CD4-positive, alpha-beta T cell treated with Interferon gamma for 1 hour (primary cell): ENCODE results near the gene AGBL2.
"Not testable (repeated sequence)": the region's sequence is repeated elsewhere in the genome, so short reads cannot be mapped to it uniquely, and the experiment has no call there.

ENCODE experiments used
- DNase-seq: peaks from one replicate; pipeline ENCODE4 v3.0.0-alpha.2; 2020

AGBL2 gene, protein sequence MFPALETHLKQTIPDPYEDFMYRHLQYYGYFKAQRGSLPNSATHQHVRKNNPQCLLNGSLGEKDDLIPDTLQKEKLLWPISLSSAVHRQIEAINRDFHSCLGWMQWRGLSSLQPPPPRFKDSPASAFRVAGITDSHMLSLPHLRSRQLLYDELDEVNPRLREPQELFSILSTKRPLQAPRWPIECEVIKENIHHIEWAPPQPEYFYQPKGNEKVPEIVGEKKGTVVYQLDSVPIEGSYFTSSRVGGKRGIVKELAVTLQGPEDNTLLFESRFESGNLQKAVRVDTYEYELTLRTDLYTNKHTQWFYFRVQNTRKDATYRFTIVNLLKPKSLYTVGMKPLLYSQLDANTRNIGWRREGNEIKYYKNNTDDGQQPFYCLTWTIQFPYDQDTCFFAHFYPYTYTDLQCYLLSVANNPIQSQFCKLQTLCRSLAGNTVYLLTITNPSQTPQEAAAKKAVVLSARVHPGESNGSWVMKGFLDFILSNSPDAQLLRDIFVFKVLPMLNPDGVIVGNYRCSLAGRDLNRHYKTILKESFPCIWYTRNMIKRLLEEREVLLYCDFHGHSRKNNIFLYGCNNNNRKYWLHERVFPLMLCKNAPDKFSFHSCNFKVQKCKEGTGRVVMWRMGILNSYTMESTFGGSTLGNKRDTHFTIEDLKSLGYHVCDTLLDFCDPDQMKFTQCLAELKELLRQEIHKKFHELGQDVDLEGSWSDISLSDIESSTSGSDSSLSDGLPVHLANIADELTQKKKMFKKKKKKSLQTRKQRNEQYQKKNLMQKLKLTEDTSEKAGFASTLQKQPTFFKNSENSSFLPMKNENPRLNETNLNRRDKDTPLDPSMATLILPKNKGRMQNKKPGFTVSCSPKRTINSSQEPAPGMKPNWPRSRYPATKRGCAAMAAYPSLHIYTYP

DNA sequence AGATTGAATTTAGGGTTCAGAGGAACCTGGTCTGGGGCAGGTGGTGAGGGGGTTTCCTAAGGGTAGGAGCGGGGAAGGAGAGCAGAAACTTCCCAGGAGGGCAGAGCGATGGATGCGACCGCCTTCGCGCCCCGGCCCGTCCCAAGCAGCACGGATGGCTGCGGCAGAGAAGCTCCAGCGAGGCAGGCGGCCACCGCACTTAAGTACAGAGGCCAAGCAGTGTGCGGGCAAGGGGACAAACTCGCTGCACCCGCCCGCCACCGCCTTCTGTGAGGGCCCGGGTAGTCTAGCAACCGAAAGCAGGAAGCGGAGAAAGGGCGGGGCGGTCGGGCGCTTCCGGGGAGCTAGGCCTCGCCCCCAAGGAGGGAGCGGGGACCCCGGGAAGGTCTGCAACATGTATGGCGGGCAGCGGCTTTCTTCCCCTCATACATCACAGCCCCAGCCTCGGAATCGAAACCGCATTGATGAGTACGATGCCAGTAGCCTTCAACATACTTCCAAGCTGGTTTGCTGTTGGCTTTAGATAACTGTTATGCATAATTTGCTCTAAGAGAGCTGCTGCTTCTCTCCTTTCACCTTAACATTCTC is at the start of gene AGBL2:
TSS of gene AGBL2 (minus strand) at position 288 of the 588 bp plus-strand sequence. CDS start 719 bp downstream, outside the sequence.
- DNase-seq: peak; percentile 78

DNA sequence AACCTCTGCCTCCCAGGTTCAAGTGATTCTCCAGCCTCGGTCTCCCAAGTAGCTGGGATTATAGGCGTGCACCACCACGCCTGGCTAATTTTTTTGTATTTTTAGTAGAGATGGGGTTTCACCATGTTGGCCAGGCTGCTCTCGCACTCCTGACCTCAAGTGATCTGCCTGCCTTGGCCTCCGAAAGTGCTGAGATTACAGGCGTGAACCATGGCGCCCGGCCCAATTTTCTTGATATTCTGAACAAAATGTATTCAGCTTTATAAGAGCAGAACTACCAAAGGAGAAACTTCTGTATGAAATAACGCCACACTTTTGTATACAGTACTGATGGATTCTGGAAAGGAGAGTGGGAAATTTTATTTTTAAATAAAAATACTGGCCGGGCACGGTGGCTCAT is 44.1 kb upstream of the AGBL2 start:
- DNase-seq: not testable (repeated sequence)

DNA sequence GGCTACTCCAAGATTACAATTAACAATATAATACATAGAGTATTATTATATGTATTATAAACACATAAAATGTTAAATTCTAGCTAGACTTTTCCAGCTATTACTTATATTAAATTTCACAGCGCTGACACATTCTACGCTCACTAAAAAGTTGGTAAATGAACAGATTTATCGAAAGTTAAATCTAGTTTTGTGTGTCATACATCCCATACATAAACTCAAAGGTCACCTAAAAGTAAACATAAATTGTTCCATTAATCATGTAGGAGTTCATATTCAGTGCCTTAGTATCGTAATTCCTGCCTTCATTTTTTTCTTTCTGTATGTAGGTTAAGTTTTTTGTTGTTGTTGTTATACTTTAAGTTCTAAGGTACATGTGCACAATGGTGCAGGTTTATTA is 41.0 kb upstream of the AGBL2 start:
- no peak for DNase-seq

DNA sequence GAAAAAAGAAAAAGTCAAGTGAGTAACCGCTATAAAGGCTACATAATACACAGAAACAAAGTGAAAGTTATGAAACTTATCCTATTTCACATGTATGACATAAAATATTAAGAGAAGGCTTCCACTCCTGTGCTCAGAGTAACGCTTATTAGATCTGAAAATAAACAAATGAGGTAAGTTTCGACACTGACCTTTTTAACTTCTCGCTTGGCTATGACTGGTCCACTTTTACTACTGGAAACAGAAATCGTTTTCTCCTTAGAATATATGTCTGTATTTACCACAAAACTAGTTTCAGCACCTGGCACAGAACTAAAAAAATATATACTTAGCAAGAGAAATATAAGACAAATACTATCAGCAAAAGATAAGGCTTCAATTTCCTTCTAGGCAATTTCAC is 35.6 kb upstream of the AGBL2 start:
- no peak for DNase-seq

DNA sequence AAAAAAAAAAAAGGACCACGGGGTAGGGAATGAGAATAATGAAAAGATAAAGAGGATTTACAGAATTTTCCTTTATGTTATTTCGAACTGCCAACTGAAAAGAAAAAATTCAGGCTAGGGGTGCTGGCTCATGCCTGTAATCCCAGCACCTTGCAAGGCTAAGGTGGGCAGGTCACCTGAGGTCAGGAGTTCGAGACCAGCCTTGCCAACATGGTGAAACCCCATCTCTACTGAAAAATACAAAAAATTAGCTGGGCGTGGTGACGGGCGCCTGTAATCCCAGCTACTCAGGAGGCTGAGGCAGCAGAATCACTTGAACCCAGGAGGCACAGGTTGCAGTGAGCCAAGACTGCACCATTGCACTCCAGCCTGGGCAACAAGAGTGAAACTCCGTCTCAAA is 27.3 kb upstream of the AGBL2 start:
- not testable (repeated sequence) for DNase-seq

DNA sequence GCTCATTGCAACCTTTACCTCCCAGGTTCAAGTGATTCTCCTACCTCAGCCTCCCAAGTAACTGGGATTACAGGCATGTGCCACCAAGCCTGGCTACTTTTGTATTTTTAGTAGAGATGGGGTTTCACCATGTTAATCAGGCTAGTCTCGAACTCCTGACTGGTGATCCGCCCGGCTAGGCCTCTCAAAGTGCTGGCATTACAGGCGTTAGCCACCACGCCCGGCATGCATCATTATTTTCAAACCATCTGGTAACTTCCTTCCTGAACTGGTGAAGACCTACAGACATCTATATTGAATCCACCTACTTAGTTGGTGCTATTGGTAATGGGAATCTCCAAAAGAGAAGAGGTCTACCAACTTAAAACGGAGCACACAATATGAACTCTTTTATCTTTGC is 22.6 kb upstream of the AGBL2 start:
- DNase-seq: not testable (repeated sequence)

DNA sequence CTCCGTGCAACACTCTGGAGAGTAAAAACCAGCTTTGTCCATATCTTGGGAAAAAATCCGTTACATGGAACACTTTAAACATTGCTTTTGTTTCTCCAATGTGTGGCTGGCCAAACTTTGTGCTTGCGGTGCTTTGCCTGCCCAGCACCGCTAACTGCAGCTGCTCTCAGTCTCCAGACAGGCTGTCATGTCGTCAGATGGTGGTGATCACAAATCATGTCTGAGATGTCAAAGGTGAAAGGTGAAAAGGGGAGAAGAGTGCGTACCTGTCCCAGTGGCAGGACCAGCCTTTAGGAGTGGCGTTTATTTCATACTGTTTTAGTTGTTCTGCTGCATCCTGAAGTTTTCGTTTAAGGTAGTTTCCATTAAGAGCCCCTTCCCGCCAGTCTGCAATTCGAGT is 17.1 kb upstream of the AGBL2 start:
- DNase-seq: no peak

DNA sequence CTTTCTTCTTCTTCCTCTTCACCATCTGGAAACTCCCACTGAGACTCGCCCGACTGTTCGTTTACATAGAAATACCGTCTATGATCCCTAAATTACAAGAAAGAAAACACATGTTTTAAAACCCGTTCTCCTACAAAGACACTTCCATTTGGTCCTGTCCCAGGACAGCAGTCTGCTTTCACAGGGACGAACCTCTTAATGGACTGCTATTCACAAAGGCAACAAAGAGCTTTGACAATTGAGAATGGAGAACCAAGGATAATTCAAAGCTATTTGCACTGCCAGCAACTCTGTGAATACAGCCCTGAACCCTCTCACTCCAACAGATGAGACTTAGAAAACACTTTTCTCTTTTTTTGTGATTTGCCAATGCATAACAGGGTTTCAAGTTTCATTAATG is 16.3 kb upstream of the AGBL2 start:
- DNase-seq: no peak

DNA sequence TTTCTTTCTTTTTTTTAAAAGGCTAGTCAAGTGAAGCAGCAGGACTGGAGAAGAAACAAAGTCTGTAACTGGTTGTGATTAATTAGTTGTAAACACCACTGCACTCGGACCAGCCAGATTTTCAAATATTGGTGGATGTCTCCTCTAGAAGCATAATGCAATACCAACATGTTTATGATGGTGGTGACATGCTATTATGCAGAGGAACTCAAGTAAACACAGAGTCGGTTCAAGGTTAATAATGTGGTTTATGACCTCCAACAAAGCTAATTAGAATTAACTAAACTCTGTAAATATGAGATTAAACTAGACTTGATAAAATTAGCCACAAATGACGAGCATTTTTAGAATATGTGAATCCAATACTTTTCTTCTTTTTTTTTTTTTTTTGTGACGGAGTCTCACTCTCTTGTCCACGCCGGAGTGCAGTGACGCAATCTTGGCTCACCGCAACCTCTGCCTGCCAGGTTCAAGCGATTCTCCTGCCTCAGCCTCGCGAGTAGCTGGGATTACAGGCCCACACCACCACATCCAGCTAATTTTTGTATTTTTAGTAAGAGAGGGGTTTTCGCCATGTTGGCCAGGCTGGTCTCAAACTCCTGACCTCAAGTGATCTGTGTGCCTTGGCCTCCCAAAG is 11.8 kb upstream of the AGBL2 start:
- DNase-seq: no peak

DNA sequence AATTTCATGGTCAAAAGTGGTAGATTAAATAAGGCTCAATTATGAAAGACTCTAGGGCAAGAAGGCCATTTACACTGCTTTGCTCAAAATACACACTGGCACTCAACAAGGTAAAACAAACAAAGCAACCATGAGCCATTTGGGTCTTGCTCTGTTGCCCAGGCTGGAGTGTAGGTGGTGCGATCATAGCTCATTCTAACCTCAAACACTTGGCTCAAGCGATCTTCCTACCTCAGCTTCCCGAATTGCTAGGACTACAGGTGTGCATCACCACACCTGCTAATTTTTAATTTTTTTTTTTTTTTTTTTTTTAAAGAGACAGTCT is 10.9 kb upstream of the AGBL2 start:
- no peak for DNase-seq

DNA sequence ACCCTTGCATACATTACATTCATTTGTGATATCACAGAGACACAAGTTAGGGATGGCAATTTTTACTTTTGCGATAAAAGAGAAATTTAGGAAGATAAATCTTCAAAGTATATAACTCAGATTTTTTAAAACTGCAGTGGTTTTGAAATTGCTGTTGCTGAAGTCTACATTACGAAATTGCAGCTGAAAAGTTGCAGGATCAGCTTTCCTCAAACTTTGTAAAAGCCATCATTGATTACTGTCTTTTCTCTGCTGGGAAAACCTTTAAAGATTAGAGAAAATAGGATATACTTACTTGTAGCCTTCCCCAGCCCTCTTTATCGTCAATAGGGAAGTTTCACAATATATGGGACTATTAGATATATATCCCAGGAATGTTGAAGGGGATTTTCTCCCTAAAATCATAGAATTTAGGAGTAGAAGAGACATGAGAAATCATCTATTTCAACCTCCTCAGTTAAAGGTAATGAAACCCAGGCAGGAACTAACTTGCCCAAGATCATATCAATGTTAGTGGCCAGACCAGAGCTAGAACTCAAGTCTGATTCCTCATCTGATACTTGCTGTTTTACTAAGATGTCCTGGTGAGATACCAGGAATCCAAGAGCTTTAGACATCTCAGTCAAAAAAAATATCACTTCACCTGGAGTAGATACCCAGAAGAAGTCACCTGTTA is 10.4 kb upstream of the AGBL2 start:
- DNase-seq: no peak

DNA sequence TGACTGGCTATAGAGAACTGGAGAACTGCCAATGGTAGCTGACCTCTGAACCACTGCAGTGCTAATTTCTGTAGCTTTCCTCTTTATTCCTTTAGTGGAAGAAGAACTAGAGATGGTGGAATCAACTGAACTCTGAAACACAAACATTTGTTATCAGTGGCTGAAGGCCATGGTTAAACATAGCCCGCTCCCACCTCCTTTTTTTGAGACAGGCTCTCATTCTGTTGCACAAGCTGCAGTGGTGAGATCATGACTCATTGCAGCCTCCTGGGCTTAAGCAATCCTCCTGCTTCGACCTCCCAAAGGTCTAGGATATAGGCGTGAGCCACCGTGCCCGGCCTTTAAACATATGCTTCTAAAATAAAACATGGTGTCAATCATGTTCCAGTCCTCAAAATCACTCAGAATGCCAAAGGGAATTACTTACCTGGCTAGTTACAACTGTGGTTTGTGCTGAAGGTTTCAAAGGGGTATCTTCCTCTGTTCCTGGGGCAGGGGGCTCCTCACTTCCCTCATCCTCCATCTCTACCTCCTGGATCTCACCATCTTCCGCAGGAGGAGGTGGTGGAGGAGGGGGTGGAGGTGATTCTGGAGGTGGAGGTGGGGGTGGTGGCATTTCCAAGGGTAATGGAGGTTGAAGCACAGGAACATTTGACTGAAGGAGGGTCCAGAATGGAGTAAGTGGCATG is 9.0 kb upstream of the AGBL2 start:
- no peak for DNase-seq

DNA sequence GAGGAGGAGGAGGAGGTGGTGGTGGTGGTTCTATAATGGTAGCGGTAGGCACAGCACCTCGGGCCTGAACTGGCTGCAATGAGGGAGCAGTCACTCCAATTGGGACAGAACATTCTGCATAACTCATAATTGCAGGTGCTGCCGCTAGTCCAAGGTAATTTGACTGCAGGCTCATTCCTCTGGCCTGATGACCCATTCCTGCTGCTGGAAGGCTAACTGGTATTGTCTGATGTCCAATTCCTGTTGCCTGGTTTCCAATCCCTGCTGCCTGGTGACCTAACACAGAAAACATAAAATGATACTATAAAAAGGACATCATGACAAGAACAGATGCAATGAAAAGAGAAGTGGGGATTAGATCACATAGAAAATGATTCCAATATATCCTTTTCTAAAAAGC is 7.9 kb upstream of the AGBL2 start:
- DNase-seq: no peak

DNA sequence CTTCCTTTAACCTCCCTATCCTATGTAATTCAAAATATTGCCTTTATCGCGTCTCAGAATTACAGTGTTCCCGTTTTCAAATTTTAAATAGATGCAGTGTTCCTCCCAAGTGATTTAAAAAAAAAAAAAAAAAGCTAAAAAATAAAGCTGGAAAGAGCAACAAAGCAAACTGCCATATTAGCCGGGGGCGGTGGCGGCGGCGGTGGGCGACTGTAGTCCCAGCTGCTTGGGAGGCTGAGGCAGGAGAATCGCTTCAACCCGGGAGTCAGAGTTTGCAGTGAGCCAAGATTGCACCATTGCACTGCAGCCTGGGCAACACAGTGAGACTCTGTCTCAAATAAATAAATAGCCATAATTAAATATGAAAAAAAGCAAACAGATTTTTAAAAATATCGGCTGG is 5.5 kb upstream of the AGBL2 start:
- DNase-seq: no peak

DNA sequence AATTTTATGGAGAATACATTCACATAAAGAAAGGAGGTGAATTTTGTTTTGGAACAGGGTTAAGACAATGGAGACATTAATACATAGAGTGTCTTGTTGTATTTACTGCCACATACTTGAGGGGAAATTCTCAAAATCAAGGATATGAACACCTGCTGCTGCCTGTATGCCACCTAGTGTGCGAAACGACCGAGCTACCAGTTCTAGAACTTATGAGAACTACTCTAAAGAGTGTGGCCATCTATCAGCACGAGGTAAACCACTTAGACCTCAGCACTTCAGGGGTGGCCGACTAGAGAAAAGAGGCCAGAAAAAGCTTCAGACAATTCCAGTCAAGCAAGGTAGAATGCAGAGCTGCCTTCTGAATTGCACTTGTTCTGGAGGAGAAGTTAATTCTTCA is 1.5 kb upstream of the AGBL2 start:
- no peak for DNase-seq

DNA sequence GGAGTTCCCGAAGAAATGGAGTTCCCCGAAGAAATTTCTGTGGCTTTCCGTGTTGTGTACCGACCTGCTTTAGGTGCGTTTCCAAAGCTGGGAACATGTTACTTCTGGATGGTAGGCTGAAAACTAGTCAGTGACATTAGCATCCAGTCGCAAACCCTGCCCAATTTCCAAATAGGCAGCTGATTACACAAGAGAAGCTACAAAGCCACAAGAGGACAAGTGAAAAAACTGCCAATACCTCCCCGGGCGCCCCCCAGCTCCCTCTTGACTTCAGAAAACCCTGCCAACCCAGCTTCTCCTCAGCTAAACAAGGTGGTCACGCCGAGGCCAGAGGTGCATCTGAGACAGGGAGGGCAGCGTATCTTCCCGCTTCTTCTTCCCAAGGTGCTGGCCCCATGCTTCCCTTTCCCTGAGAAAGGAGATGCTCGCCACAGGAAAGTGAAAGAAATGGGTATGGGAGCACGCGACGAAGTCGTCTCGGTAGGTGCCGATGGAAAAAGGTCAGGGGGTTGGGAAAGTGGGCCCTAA is 551 bp downstream of the AGBL2 start:
- no peak for DNase-seq

DNA sequence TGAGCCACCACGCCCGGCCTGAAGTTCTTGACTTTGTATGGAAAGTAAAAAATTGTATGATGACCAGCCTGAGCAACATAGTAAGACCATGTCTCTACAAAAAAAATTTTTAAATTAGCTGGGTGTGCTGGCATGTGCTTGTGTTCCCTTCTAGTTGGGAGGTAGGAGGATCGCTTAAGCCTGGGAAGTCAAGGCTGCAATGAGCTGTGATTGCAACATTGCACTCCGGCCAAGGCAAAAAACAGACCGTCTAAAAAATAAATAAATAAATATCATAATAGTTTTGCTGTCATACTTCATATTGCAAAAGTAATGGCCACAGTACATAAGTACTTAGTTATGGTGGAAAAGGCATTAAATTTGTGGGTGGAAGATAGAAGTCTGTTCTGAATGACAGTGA is 3.4 kb downstream of the AGBL2 start:
- DNase-seq: no peak

DNA sequence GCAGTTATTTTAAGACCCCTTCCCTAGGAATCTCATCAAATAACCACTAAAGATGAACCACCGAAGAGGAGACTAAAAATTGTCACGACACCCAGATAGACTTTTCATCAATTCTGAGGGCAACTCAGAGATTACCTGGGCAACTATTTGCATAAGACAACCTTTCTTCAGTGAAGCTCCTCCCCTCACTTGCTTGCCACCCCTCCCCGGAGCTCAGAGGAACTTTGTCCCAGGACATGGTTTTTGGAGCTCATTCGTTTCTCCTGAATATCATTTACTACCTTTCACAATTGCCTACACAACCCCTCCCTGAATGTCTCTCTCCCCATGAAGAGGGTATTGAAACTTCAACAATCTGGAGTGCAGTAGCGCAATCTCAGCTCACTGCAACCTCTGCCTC is 3.9 kb downstream of the AGBL2 start:
- no peak for DNase-seq

DNA sequence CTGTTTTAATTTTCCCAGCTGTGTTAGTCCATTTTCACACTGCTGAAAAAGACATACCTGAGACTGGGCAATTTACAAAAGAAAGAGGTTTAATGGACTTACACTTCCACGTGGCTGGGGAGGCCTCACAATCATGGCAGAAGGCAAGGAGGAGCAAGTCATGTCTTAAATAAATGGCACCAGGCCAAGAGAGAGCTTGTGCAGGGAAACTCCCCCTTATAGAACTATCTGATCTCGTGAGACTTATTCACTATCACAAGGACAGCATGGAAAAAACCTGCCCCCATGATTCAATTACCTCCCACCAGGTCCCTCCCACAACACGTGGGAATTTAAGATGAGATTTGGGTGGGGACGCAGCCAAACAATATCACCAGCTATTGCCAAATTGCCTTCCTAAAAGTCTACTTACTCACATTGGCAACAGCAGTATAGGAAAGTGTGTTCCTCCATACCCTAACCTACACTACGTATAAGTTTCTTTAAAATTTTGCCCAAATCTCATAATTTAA is 7.8 kb downstream of the AGBL2 start:
- not testable (repeated sequence) for DNase-seq

DNA sequence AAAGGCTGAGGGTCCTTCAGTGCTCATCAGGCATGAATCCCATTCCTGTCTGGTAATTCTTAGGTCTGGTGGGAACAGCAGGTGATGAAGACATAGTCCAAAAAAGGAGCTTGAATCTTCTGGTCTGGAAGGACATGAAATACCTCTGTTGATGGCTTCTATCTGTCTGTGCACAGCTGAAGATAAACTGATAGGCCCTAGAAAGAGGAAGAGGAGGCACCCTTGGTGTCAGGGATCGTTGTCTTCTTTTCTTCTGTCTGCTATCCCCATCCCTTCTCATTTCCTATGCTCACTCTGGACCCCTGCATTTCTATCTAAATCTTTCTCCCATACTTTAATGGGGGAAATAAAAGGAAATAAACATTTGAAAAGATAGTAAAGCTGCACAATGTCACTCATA is 9.4 kb downstream of the AGBL2 start:
- DNase-seq: no peak

DNA sequence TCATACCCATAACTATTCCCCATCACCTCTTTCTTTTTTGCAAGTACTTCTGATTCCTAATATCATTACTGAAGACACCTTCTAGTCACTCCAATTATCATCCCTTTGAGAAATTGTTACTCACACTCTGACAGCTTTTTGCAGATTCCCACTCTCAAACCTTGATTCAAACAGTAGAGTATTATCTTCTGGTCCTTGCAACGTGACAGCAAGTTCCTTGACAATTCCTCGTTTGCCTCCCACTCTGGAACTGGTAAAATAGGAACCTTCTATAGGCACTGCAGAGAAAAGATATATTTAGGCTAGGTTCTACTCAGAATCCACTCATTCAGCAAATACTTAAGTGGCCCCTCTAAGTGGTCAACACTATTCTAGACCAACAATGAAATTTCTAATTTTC is 23.2 kb downstream of the AGBL2 start:
- DNase-seq: no peak

DNA sequence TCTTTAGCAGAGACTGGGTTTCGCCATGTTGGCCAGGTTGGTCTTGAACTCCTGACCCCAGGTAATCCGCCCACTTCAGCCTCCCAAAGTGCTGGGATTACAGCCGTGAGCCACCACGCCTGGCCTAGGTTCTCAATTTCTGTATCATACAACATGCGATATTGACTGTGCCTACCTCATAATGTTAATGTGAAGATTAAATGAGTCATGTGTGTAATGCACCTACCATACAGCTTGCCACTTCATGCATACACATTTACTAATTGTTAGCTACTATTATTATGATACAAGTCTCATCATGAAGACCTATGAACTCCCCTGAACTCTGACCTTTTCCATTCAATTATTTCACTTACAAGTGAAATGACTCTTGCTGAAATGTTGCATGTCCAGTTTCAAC is 25.7 kb downstream of the AGBL2 start:
- DNase-seq: no peak
